Measurements from ENCODE around the gene NDUFAB1.

NDUFAB1 gene

GRCh38 chr16:23575834-23576233 is 20.3 kb downstream of the NDUFAB1 start:
- TF ChIP-seq, protein P1, sequence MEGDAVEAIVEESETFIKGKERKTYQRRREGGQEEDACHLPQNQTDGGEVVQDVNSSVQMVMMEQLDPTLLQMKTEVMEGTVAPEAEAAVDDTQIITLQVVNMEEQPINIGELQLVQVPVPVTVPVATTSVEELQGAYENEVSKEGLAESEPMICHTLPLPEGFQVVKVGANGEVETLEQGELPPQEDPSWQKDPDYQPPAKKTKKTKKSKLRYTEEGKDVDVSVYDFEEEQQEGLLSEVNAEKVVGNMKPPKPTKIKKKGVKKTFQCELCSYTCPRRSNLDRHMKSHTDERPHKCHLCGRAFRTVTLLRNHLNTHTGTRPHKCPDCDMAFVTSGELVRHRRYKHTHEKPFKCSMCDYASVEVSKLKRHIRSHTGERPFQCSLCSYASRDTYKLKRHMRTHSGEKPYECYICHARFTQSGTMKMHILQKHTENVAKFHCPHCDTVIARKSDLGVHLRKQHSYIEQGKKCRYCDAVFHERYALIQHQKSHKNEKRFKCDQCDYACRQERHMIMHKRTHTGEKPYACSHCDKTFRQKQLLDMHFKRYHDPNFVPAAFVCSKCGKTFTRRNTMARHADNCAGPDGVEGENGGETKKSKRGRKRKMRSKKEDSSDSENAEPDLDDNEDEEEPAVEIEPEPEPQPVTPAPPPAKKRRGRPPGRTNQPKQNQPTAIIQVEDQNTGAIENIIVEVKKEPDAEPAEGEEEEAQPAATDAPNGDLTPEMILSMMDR (IDR thresholded peaks at IDR 0.05; ENCODE audit: borderline replicate concordance, control extremely low read depth, extremely low read depth, insufficient read depth, missing control alignments), result no peak
- DNase-seq (ENCODE audit: low spot score), result no peak
- in situ Hi-C loops (cut with MboI; ENCODE audit: low sequenced_read_pairs, unreplicated experiment), result no loop called here

DNA sequence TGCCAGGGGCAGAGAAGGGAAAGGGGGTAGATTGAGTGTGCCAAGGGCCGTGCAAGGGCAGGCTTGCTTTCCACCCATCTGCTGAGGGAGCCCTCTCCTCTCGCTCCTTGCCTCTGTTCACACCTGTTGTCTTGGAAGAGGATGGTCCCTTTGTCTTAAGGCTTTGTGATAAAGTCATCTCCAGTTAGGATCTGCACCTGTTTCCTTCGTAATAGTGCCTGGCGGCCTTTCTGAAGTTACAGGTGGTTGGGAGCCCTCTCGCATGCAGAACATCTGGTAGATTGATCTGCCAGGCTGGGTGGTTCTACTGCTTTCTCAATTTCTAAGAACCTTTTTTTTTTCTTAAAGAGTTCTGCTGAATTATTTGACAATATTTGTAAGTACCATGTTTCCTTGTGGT is 22.3 kb downstream of the NDUFAB1 start:
- DNase-seq (ENCODE audit: low spot score), result no peak
- in situ Hi-C loops (cut with MboI; ENCODE audit: low sequenced_read_pairs, unreplicated experiment), result no loop called here
- TF ChIP-seq, protein P1 (IDR thresholded peaks at IDR 0.05; ENCODE audit: borderline replicate concordance, control extremely low read depth, extremely low read depth, insufficient read depth, missing control alignments), result no peak

DNA sequence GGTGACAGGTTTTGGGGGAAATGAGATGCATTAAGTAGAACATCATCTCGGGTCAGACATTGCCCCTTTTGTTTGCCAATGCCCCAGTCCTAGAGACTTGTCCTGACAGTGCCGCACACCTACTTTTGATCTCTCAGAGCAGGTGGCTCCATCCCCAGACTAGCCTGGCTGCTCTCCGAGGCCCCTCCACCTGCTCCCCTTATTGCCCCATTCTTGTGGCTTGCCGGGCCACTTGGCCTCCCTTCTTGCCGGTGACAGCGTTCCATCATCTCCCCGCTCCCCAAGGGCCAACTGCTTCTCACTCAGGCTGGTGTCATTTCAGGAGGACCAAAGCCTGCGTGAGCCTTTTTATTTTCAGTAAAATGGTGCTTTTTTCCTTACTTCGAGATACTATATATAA is 23.7 kb downstream of the NDUFAB1 start:
- TF ChIP-seq, protein P1 (IDR thresholded peaks at IDR 0.05; ENCODE audit: borderline replicate concordance, control extremely low read depth, extremely low read depth, insufficient read depth, missing control alignments), result no peak
- no peak for DNase-seq (ENCODE audit: low spot score)
- in situ Hi-C loops (cut with MboI; ENCODE audit: low sequenced_read_pairs, unreplicated experiment), result no loop called here

GRCh38 chr16:23571895-23572294 is 24.2 kb downstream of the NDUFAB1 start:
- DNase-seq (ENCODE audit: low spot score), result no peak
- in situ Hi-C loops (cut with MboI; ENCODE audit: low sequenced_read_pairs, unreplicated experiment), result no loop called here

GRCh38 chr16:23570992-23571632 is 25.0 kb downstream of the NDUFAB1 start:
- peak; percentile 29 for DNase-seq (ENCODE audit: low spot score)
- TF ChIP-seq, protein P1 (IDR thresholded peaks at IDR 0.05; ENCODE audit: borderline replicate concordance, control extremely low read depth, extremely low read depth, insufficient read depth, missing control alignments), result no peak
- in situ Hi-C loops (cut with MboI; ENCODE audit: low sequenced_read_pairs, unreplicated experiment), result no loop called here

More at GRCh38 chr16:23571895-23572294, 24.2 kb downstream of the NDUFAB1 start:
- TF ChIP-seq, protein P1 (IDR thresholded peaks at IDR 0.05; ENCODE audit: borderline replicate concordance, control extremely low read depth, extremely low read depth, insufficient read depth, missing control alignments), result no peak

- TF ChIP-seq, protein P1 (IDR thresholded peaks at IDR 0.05; ENCODE audit: borderline replicate concordance, control extremely low read depth, extremely low read depth, insufficient read depth, missing control alignments), result no peak
- in situ Hi-C loops (cut with MboI; ENCODE audit: low sequenced_read_pairs, unreplicated experiment), result no loop called here
- no peak for DNase-seq (ENCODE audit: low spot score)
Observed at GRCh38 chr16:23567602-23568001, 28.5 kb downstream of the NDUFAB1 start.
